ENCODE measurements around the gene CLDN10.

DNA sequence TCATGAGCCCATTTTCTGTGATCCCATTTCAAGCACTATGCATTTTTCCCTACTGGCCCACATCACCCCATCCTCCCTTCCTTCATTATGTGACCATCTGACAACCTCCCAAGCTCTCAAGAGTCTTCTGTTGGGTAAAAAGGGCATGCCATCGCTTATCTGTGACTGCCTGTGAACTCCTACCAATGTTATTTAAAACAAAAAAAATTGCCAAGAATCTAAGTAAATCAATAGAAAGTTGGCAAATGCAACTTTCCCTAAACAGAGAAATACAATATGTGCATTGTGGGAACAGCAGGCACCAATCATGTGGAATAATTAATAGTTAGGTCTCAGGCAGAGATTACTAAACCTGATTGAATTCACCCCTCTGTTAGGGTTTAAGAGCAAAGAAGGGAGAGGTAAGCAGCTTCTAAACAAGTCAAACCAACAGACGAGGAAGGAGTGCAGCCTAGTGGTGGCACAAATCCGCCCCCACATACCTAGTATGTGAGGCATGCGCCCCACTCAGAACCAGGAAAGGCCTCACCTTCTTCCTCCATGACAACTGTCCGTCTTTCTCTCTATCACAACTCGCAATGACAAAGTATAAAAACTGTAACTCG, 62.2 kb downstream of the CLDN10 start:
- TF ChIP-seq, protein P1, sequence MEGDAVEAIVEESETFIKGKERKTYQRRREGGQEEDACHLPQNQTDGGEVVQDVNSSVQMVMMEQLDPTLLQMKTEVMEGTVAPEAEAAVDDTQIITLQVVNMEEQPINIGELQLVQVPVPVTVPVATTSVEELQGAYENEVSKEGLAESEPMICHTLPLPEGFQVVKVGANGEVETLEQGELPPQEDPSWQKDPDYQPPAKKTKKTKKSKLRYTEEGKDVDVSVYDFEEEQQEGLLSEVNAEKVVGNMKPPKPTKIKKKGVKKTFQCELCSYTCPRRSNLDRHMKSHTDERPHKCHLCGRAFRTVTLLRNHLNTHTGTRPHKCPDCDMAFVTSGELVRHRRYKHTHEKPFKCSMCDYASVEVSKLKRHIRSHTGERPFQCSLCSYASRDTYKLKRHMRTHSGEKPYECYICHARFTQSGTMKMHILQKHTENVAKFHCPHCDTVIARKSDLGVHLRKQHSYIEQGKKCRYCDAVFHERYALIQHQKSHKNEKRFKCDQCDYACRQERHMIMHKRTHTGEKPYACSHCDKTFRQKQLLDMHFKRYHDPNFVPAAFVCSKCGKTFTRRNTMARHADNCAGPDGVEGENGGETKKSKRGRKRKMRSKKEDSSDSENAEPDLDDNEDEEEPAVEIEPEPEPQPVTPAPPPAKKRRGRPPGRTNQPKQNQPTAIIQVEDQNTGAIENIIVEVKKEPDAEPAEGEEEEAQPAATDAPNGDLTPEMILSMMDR (IDR thresholded peaks at IDR 0.05): no peak
- TF ChIP-seq POLR2AphosphoS5 (IDR thresholded peaks at IDR 0.05; ENCODE audit: low read depth, low read length) (no peak), TCF7L2 (IDR thresholded peaks at IDR 0.05; ENCODE audit: low read depth, low read length) (no peak), REST (IDR thresholded peaks at IDR 0.05; ENCODE audit: insufficient read depth in 1 of 2, low read depth in 2 of 2, low read length in 1 of 2) (no peak)
